Stimulated activated naive CD8-positive, alpha-beta T cell treated with anti-CD3 and anti-CD28 coated beads, Interleukin-15, amount 100 ng/mL, for 72 hours (primary cell): Measurements from ENCODE around the gene PYGM.

Experiments used
- ATAC-seq: fragments of 150-1000 bp; cut with Tn5 transposase; 2 replicates; pipeline ENCODE4 v1.10.0; 2021; ENCODE audit warnings: mild to moderate bottlenecking, moderate library complexity
- DNase-seq, 2 donors: peaks; one replicate each; pipeline ENCODE4 v3.0.0; 2021 to 2022
- H3K27ac Mint-ChIP-seq, 2 donors: one replicate each; pipeline ENCODE4 v1.8.0; 2022; ENCODE audit warnings: mild to moderate bottlenecking in 2 of 2, mixed read lengths in 2 of 2, moderate library complexity in 2 of 2
- H3K27me3 Mint-ChIP-seq: one replicate; pipeline ENCODE4 v1.8.0; 2022; ENCODE audit warnings: mixed read lengths
- H3K4me1 Mint-ChIP-seq: one replicate; pipeline ENCODE4 v1.8.0; 2022; ENCODE audit warnings: mild to moderate bottlenecking, mixed read lengths
- H3K4me3 Mint-ChIP-seq, 2 donors: one replicate each; pipeline ENCODE4 v1.8.0; 2022; ENCODE audit warnings: mild to moderate bottlenecking in 2 of 2, mixed read lengths in 2 of 2, moderate library complexity in 1 of 2
- H3K9me3 Mint-ChIP-seq, 2 donors: one replicate each; pipeline ENCODE4 v1.8.0; 2022; ENCODE audit warnings: mixed read lengths in 2 of 2

Gene PYGM

GRCh38 chr11:64764753-64765152 lies 5.0 kb upstream of the PYGM start:
- DNase-seq = no peak
- no peak for ATAC-seq
- Mint-ChIP-seq H3K27ac (peak overlapping the region; percentile 13 to 84), H3K9me3 (no peaks in the 10 kb centered on the region), H3K4me1 (peaks cover 100% of the 10 kb centered on the region), H3K27me3 (no peaks in the 10 kb centered on the region), H3K4me3 (peak overlapping the region; percentile 65 to 84)

- DNase-seq (peak; percentile 54 to 66), ATAC-seq (peak; percentile 56)
- Mint-ChIP-seq H3K27me3 (no peaks in the 10 kb centered on the region), H3K4me1 (peaks cover 100% of the 10 kb centered on the region), H3K4me3 (peak overlapping the region; percentile 65 to 84), H3K27ac (peak overlapping the region; percentile 13 to 84), H3K9me3 (no peaks in the 10 kb centered on the region)
Observed at GRCh38 chr11:64764040-64764611, 4.4 kb upstream of the PYGM start.

DNA sequence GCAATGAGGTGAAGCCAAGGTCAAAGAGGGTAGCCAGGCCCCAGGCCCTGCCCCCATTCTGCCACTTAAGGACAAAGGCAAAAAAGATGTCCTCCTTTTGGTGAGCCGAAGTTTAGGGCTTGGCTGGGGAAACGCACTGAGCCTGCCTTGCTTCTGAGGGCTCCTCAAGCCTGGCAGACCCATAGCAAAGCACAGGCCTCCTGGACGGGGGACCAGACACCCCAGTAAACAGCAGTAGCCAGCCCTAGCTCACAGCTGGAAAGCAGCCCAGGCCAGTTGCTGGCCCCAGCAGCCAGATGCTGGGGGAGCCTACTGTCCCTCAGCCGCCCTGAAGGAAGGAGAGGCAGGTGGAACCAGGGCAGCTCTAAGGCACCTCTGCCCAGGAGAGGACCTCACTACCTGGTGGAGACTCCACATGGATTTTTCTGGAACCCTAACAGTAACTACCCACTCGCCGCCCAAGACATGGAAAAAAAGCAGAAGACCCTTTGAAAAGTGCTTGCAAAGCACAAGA lies 3.8 kb upstream of the PYGM start:
- Mint-ChIP-seq H3K27me3 (no peaks in the 10 kb centered on the region), H3K4me3 (peak overlapping the region; percentile 65 to 84), H3K27ac (peak overlapping the region; percentile 13 to 86), H3K4me1 (peaks cover 100% of the 10 kb centered on the region), H3K9me3 (no peaks in the 10 kb centered on the region)
- peak; percentile 8 for ATAC-seq
- DNase-seq = no peak

GRCh38 chr11:64762674-64763525 lies 3.1 kb upstream of the PYGM start:
- DNase-seq = no peak

DNA sequence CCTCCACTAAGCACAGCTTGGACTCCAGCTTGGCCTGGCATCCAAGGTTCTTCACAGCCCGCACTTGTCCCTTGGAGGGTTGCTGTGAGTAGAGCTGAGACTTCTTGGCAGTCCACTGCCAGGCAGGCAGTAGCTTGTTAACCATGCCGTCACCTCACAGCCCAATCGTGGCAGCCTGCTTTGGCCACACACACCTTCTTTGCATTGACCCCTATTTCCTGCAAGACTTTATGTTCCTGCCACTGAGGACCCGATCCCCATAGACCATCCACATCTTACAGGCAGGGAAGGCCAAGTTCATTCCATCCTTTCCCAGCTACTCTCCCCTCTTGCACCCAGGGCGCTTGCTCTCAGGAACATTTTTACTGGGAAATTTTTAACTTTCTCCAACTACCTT lies 2.5 kb upstream of the PYGM start:
- ATAC-seq (no peak), DNase-seq (no peak)
- no peaks in the 10 kb centered on the region for H3K9me3 Mint-ChIP-seq
- no peaks in the 10 kb centered on the region for H3K27me3 Mint-ChIP-seq
- peaks cover 99% of the 10 kb centered on the region for H3K4me1 Mint-ChIP-seq
- peak overlapping the region in 1 of 2 donors; percentile 88 for H3K27ac Mint-ChIP-seq
- peak overlapping the region; percentile 11 to 45 for H3K4me3 Mint-ChIP-seq

More at GRCh38 chr11:64762674-64763525, 3.1 kb upstream of the PYGM start:
- peak; percentile 2 for ATAC-seq
- Mint-ChIP-seq H3K4me1 (peaks cover 99% of the 10 kb centered on the region), H3K9me3 (no peaks in the 10 kb centered on the region), H3K27ac (peak overlapping the region; percentile 75 to 89), H3K4me3 (peak overlapping the region; percentile 45 to 65), H3K27me3 (no peaks in the 10 kb centered on the region)

DNA sequence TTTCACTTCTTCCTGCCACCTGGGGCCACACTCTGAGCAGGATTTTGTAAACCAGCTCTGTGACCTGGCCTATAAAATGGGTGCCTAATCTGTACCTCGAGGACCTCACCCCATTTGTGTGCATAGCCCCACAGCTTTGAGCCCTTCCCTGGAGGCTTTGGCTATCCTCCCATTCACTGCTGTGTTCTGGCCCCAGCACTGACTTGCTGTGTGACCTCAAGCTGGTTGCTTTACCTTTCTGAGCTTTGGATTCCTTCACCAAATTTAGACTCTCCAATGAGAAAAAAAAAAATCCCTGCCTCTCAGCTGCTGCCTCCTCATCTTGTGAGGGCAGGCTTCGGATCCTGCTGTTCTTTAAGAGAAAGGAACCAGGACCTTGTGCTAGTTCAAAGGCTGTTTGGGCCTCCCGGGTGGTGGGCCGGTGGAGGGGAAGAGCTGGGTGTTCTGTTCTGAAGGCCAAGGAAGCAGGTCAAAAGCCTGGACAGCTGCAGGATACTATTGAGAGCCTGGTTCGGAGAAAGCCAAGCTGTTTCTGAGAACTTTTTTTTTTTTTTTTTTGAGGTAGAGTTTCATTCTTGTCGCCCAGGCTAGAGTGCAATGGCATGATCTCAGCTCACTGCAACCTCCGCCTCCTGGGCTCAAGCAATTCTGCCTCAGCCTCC lies 1.1 kb upstream of the PYGM start:
- Mint-ChIP-seq H3K27ac (peak overlapping the region; percentile 6 to 86), H3K4me1 (peaks cover 88% of the 10 kb centered on the region), H3K4me3 (peak overlapping the region in 1 of 2 donors; percentile 52), H3K27me3 (no peaks in the 10 kb centered on the region), H3K9me3 (no peaks in the 10 kb centered on the region)
- ATAC-seq (peak; percentile 18), DNase-seq (no peak)

- H3K4me3 Mint-ChIP-seq = peak overlapping the region in 1 of 2 donors; percentile 31
- no peak for DNase-seq
- H3K4me1 Mint-ChIP-seq = peaks cover 78% of the 10 kb centered on the region
Observed at GRCh38 chr11:64759131-64759721, 548 bp downstream of the PYGM start.

DNA sequence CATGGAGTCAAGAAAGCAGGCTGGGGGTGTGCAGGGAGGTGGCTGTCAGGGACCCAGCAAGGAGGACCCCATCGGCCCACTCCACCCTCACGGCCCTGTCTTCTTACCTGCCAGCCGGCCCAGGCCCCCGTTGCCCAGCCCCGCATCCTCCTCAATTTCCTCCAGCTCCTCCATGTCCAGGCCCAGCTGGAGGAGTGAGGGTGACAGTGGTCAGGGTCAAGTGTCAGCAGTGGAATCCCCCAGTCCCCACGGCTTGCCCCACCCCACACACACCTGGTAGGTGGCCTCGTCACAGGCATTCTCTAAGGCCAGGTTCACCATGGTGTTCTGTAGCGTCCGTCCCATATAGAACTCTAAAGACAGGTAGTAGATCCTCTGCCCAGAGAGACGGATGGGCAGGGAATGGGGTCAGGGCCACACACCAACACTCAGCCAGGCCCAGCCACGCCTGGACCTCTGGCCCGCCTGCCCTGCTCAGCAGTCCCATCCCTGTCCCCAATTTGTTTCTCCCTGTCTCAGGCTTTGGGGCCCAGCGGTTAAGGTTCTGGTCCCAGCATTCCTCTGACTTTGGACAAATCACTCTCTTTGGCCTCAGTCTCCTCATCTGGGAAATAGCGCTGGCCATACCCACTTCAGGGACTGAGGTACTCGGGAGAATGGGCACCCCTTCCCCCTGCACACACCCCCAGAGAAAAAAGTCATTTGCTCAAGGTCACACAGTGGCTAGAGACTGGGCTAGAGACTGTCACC lies 1.3 kb downstream of the PYGM start:
- no peak for DNase-seq
- H3K9me3 Mint-ChIP-seq = no peaks in the 10 kb centered on the region
- H3K4me1 Mint-ChIP-seq = peaks cover 77% of the 10 kb centered on the region
- H3K27me3 Mint-ChIP-seq = no peaks in the 10 kb centered on the region
- H3K27ac Mint-ChIP-seq = peak overlapping the region in 1 of 2 donors; percentile 95
- no peak overlapping the region for H3K4me3 Mint-ChIP-seq
- no peak for ATAC-seq

More at GRCh38 chr11:64759131-64759721, 548 bp downstream of the PYGM start:
- no peak for ATAC-seq
- no peaks in the 10 kb centered on the region for H3K9me3 Mint-ChIP-seq
- H3K27ac Mint-ChIP-seq = peak overlapping the region in 1 of 2 donors; percentile 93
- H3K27me3 Mint-ChIP-seq = no peaks in the 10 kb centered on the region

DNA sequence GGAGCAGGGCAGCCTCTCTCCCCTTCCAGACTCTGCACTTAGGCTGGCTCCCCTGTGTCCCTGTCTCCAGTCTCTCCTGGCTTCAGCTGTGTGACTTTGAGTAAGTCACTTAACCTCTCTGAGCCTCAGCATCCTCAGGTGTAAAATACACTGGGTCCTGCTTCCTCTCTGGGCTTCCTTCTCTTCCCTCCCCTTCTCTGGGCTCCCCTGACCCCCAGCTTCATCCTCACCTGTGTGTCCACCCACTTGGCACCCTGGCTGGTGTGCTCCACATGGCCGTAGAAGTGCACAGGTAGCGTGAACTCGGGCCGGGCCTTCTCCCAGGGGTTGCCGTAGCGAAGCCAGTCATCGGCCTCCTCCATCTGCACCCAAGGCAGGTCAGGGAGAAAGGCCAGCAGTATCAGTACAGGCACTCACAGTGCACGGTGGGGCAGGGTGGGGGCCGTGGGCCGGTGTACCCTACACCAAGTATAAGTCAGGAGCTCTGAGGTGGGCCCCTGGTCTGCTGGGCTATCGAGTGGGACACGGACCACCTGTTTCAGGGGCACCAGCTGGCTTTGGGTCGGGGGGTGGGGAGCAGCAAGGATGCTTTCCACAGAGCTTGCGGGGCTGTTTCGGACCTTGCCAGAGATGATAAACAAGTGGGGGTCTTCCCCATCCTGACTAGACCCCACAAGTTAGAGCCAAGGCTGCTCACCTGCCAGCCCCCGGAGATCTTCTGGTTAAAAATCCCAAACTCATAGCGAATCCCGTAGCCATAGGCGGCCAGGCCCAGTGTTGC lies 2.0 kb downstream of the PYGM start:
- ATAC-seq = no peak

DNA sequence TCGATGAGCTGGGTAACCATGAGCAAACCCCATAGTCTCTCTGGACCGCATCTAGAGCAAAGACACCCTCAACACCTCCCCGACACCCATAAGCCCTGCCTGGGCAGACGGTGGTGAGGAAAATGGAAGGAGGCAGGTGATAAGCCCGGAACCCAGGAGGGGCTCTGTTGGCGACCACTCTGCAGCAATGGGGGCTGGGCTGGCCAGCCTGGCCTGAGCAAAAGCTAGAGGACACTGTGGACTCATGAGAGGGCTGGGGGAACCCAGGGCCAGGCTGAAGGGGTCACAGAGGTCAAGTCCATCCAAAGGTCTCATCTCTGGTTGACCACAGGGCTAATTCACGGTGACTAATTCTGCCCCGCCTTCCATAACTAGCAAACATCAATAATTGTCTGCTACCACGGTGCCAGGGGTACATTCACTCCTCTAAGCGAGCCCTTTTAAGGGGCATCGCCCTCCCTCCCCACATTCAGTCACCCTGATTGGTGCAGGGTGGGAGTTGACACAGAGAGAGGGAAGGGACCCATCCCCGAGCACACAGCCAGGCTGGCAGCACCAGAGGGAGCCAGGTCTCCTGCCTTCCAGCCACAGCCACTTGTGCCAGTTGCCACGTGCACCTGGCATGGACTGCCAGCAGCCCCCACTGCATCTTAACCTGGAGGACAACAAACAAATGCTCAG lies 4.0 kb downstream of the PYGM start:
- H3K4me1 Mint-ChIP-seq = peaks cover 69% of the 10 kb centered on the region

More for the DNA sequence above, 2.0 kb downstream of the PYGM start:
- H3K4me3 Mint-ChIP-seq = no peak overlapping the region
- peak overlapping the region; percentile 37 to 95 for H3K27ac Mint-ChIP-seq
- H3K4me1 Mint-ChIP-seq = peaks cover 76% of the 10 kb centered on the region
- no peaks in the 10 kb centered on the region for H3K27me3 Mint-ChIP-seq
- H3K9me3 Mint-ChIP-seq = no peaks in the 10 kb centered on the region
- DNase-seq = no peak

GRCh38 chr11:64754919-64755662 lies 4.7 kb downstream of the PYGM start:
- DNase-seq (no peak), ATAC-seq (no peak)
- peaks cover 69% of the 10 kb centered on the region for H3K4me1 Mint-ChIP-seq
- H3K4me3 Mint-ChIP-seq = no peak overlapping the region
- peak overlapping the region in 1 of 2 donors; percentile 7 for H3K27ac Mint-ChIP-seq
- no peaks in the 10 kb centered on the region for H3K27me3 Mint-ChIP-seq
- no peaks in the 10 kb centered on the region for H3K9me3 Mint-ChIP-seq

More for the DNA sequence above, 4.0 kb downstream of the PYGM start:
- Mint-ChIP-seq H3K9me3 (no peaks in the 10 kb centered on the region), H3K4me3 (no peak overlapping the region), H3K27ac (no peak overlapping the region), H3K27me3 (no peaks in the 10 kb centered on the region)
- DNase-seq (no peak), ATAC-seq (no peak)

- no peaks in the 10 kb centered on the region for H3K27me3 Mint-ChIP-seq
- DNase-seq (no peak), ATAC-seq (no peak)
- H3K9me3 Mint-ChIP-seq = no peaks in the 10 kb centered on the region
- peak overlapping the region in 1 of 2 donors; percentile 59 for H3K27ac Mint-ChIP-seq
- H3K4me3 Mint-ChIP-seq = no peak overlapping the region
- peaks cover 61% of the 10 kb centered on the region for H3K4me1 Mint-ChIP-seq
Observed at GRCh38 chr11:64754124-64754918, 5.5 kb downstream of the PYGM start.
